Panc1 (cell line): ENCODE results near the gene GREB1. TPM values are rescaled to one million over a fixed set of nuclear protein-coding genes. Genes with fewer than 3 reads are reported as not detected.

Experiments used
- ATAC-seq: fragments of 200-7000 bp; cut with Tn5 transposase; 2 replicates; pipeline ENCODE4 v1.9.1; 2020; ENCODE audit warnings: mild to moderate bottlenecking, moderate library complexity
- BruUV-seq: library from RNA; stranded (reverse); fragments of 400-500 nt; replicated peaks from 2 replicates; lab custom pipeline; 2021; lab: Mats Ljungman, UMichigan
- CTCF ChIA-PET: fragments of 300-600 bp; sonication (Branson Sonifier 250); formaldehyde crosslinking; loops from one replicate; lab custom pipeline; 2022; ENCODE audit warnings: antibody characterized with exemption; lab: Charles Lee
- POLR2A ChIA-PET: fragments of 300-600 bp; sonication (Branson Sonifier 250); formaldehyde crosslinking; loops from one replicate; lab custom pipeline; 2022; ENCODE audit warnings: antibody characterized with exemption; lab: Charles Lee
- DNase-seq: peaks from one replicate; pipeline ENCODE4 v3.0.0-alpha.2; 2010; ENCODE audit warnings: low read depth, low spot score
- H3K27ac ChIP-seq: 2 replicates; pipeline ENCODE4 v1.5.1; 2011; ENCODE audit warnings: mild to moderate bottlenecking, low read length, inconsistent platforms
- H3K27me3 ChIP-seq: fragments of 200-500 bp; sonication (Bioruptor generic); 2 replicates; pipeline ENCODE4 v1.6.0; 2014; ENCODE audit warnings: low read length, inconsistent platforms; ENCODE audit not compliant: control insufficient read depth, insufficient read depth
- H3K36me3 ChIP-seq: fragments of 200-500 bp; sonication (Bioruptor generic); 2 replicates; pipeline ENCODE4 v1.5.1; 2014; ENCODE audit warnings: inconsistent platforms, mild to moderate bottlenecking, low read length, moderate library complexity; ENCODE audit not compliant: control insufficient read depth, insufficient read depth
- H3K4me1 ChIP-seq: 2 replicates; pipeline ENCODE4 v1.5.1; 2011; ENCODE audit warnings: inconsistent platforms, mild to moderate bottlenecking, low read length, moderate library complexity; ENCODE audit not compliant: control insufficient read depth, insufficient read depth
- H3K4me3 ChIP-seq, 2 experiments: 2 replicates each; pipeline ENCODE4 v1.5.1; 2011 to 2012; ENCODE audit warnings: low read depth in 2 of 2, low read length in 2 of 2, mild to moderate bottlenecking in 2 of 2, inconsistent platforms in 1 of 2, moderate library complexity in 1 of 2
- H3K9me3 ChIP-seq: fragments of 200-500 bp; sonication (Bioruptor generic); 2 replicates; pipeline ENCODE4 v1.5.1; 2014; ENCODE audit warnings: low read depth, mild to moderate bottlenecking, inconsistent platforms, low read length, moderate library complexity; ENCODE audit not compliant: control insufficient read depth, insufficient read depth
- CTCF ChIP-seq: fragments of 450-650 bp; IDR thresholded peaks from 2 replicates; pipeline ENCODE4 v1.5.1; 2017; ENCODE audit warnings: mild to moderate bottlenecking
- POLR2AphosphoS5 ChIP-seq: IDR thresholded peaks from 2 replicates; pipeline ENCODE4 v1.6.1; 2012; ENCODE audit warnings: mild to moderate bottlenecking, low read depth, low read length, moderate library complexity
- SIN3A ChIP-seq: IDR thresholded peaks from 2 replicates; pipeline ENCODE4 v1.6.1; 2012; ENCODE audit warnings: low read depth, mild to moderate bottlenecking, low read length, moderate library complexity, borderline replicate concordance; ENCODE audit not compliant: insufficient read depth
- TCF7L2 ChIP-seq: IDR thresholded peaks from 2 replicates; pipeline ENCODE4 v1.6.1; 2011; ENCODE audit warnings: mild to moderate bottlenecking, low read depth, low read length, inconsistent platforms
- in situ Hi-C: cut with HindIII; loops from 2 replicates; pipeline ENCODE4 v1.10.0; 2016; ENCODE audit warnings: low sequenced_read_pairs, low pct_unique_long_range_greater_than_20kb
- intact Hi-C: fragments of 100-400 bp; cut with micrococcal nuclease; formaldehyde crosslinking; loops from one replicate; pipeline ENCODE4 v1.10.0; 2022; ENCODE audit not compliant: unreplicated experiment
- total RNA-seq: library from RNA; stranded (reverse); gene quantifications from one replicate; pipeline ENCODE4 v1.2.1, GENCODE V29; 2021; ENCODE audit not compliant: unreplicated experiment
- TF ChIP-seq, protein P1 (sequence below), 2 experiments: IDR thresholded peaks; 2 replicates each; pipeline ENCODE4 v1.6.1; 2011 to 2012; ENCODE audit warnings: low read depth in 2 of 2, control low read depth in 1 of 2, low read length in 1 of 2, mild to moderate bottlenecking in 1 of 2, moderate library complexity in 1 of 2; ENCODE audit not compliant: insufficient read depth in 1 of 2

GREB1 gene
- total RNA-seq, 1 experiment from 2014 or later, result 0.90 TPM

DNA sequence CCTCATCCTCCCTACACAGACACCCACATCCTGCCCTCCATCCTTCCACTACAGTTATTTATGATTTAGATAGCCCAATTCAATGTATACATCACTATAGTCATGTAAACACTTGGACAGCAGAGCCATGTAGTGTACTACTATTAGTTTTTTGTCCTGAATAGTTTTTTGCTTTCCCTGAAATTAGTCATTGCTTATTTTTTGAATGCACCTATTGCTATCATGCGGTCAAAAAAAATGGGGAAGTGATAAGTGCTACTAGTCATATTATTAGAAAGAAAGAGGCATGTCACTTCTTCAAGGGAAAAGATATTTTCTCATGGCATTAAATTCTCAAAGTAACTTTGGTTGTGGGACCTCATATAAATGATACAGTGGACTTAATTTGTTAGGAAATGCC is 6.8 kb upstream of the GREB1 start:
- H3K9me3 ChIP-seq, result no peaks in the 10 kb centered on the region
- ChIA-PET POLR2A (no interaction called here), CTCF (no interaction called here)
- peaks cover 14% of the 10 kb centered on the region for H3K27me3 ChIP-seq
- DNase-seq (no peak), ATAC-seq (no peak)
- no peak overlapping the region for H3K27ac ChIP-seq
- H3K4me1 ChIP-seq, result no peaks in the 10 kb centered on the region
- in situ Hi-C loops (no loop called here), intact Hi-C loops (no loop called here)
- TF ChIP-seq POLR2AphosphoS5 (no peak), SIN3A (no peak)
- TF ChIP-seq, protein P1, sequence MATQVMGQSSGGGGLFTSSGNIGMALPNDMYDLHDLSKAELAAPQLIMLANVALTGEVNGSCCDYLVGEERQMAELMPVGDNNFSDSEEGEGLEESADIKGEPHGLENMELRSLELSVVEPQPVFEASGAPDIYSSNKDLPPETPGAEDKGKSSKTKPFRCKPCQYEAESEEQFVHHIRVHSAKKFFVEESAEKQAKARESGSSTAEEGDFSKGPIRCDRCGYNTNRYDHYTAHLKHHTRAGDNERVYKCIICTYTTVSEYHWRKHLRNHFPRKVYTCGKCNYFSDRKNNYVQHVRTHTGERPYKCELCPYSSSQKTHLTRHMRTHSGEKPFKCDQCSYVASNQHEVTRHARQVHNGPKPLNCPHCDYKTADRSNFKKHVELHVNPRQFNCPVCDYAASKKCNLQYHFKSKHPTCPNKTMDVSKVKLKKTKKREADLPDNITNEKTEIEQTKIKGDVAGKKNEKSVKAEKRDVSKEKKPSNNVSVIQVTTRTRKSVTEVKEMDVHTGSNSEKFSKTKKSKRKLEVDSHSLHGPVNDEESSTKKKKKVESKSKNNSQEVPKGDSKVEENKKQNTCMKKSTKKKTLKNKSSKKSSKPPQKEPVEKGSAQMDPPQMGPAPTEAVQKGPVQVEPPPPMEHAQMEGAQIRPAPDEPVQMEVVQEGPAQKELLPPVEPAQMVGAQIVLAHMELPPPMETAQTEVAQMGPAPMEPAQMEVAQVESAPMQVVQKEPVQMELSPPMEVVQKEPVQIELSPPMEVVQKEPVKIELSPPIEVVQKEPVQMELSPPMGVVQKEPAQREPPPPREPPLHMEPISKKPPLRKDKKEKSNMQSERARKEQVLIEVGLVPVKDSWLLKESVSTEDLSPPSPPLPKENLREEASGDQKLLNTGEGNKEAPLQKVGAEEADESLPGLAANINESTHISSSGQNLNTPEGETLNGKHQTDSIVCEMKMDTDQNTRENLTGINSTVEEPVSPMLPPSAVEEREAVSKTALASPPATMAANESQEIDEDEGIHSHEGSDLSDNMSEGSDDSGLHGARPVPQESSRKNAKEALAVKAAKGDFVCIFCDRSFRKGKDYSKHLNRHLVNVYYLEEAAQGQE (IDR thresholded peaks at IDR 0.05; ENCODE audit: insufficient read depth in 1 of 2, low read depth in 2 of 2, low read length in 1 of 2), result no peak
- no peak overlapping the region for H3K4me3 ChIP-seq
- H3K36me3 ChIP-seq, result no peaks in the 10 kb centered on the region
- BruUV-seq, result no TSS peak

GRCh38 chr2:11528228-11528627 is 5.6 kb upstream of the GREB1 start:
- intact Hi-C loops (no loop called here), in situ Hi-C loops (no loop called here)
- DNase-seq (no peak), ATAC-seq (no peak)
- H3K27me3 ChIP-seq, result peaks cover 25% of the 10 kb centered on the region
- ChIA-PET POLR2A (no interaction called here), CTCF (no interaction called here)
- no peaks in the 10 kb centered on the region for H3K36me3 ChIP-seq
- no TSS peak for BruUV-seq
- no peak overlapping the region for H3K27ac ChIP-seq
- no peaks in the 10 kb centered on the region for H3K4me1 ChIP-seq
- H3K9me3 ChIP-seq, result no peaks in the 10 kb centered on the region
- TF ChIP-seq TCF7L2 (no peak), CTCF (no peak), SIN3A (no peak), POLR2AphosphoS5 (no peak)
- TF ChIP-seq, protein P1 (IDR thresholded peaks at IDR 0.05; ENCODE audit: insufficient read depth in 1 of 2, low read depth in 2 of 2, low read length in 1 of 2), result no peak
- no peak overlapping the region for H3K4me3 ChIP-seq
